GM12874 (cell line): ENCODE measurements around the gene FANCL.

Source experiments
- CTCF ChIP-seq: IDR thresholded peaks from 2 replicates; pipeline ENCODE4 v1.5.1; 2011; ENCODE audit warnings: low read depth, mild to moderate bottlenecking, control low read depth, low read length, moderate library complexity; ENCODE audit not compliant: insufficient read depth

FANCL gene

GRCh38 chr2:58156780-58157179 lies 84.3 kb downstream of the FANCL start:
- no peak for TF ChIP-seq CTCF

GRCh38 chr2:58155160-58155778 lies 85.9 kb downstream of the FANCL start:
- no peak for TF ChIP-seq CTCF

GRCh38 chr2:58146707-58147106 lies 94.4 kb downstream of the FANCL start:
- TF ChIP-seq CTCF = no peak

- no peak for TF ChIP-seq CTCF
Observed at GRCh38 chr2:58140508-58141072, 100.5 kb downstream of the FANCL start.

- no peak for TF ChIP-seq CTCF
Observed at GRCh38 chr2:58138396-58139030, 102.6 kb downstream of the FANCL start.

- no peak for TF ChIP-seq CTCF
Observed at GRCh38 chr2:58137856-58138255, 103.3 kb downstream of the FANCL start.

GRCh38 chr2:58137221-58137620 lies 103.9 kb downstream of the FANCL start:
- no peak for TF ChIP-seq CTCF
